ENCODE results near the gene XKR7. TPM values are rescaled to one million over a fixed set of nuclear protein-coding genes. Genes with fewer than 3 reads are reported as not detected.

XKR7 gene
- not detected in 2 replicates for total RNA-seq

GRCh38 chr20:31967830-31968249 lies at the start of gene XKR7:
TSS of gene XKR7 (plus strand) at chr20:31968151. CDS start at chr20:31968176, 25 bp downstream.

GRCh38 chr20:31951530-31952453 lies 16.2 kb upstream of the XKR7 start, which contains the start of gene PDRG1:
TSS of gene PDRG1 (minus strand) at chr20:31952046. CDS start at chr20:31951961, 85 bp downstream.

GRCh38 chr20:32010101-32010500 lies 42.1 kb downstream of the XKR7 start, which contains the start of gene CCM2L:
TSS of gene CCM2L (plus strand) at chr20:32010438. CDS start at chr20:32010455, 17 bp downstream.

GRCh38 chr20:32052090-32052777 lies 84.3 kb downstream of the XKR7 start, which contains the start of gene HCK:
TSS of gene HCK (plus strand) at chr20:32052242.

Small RNA genes within 50 kb of the gene (small RNA-seq; reads per million reads assigned to genes)
- 0.27 reads per million for gene RNA5SP481
- gene RNA5SP482 = not detected

Other genes with a start within 250 kb of the XKR7 start
- gene BCL2L1, start 245.3 kb upstream of the XKR7 start, total RNA-seq = 77.1 and 98.5 TPM in 2 replicates
- 11.2 and 12.3 TPM in 2 replicates for gene TPX2, start 228.9 kb upstream of the XKR7 start, total RNA-seq
- gene MYLK2, start 148.8 kb upstream of the XKR7 start, total RNA-seq = under 0.01 and 0.12 TPM in 2 replicates
- gene FOXS1, start 122.5 kb upstream of the XKR7 start, total RNA-seq = 0.16 TPM in 1 of 2 replicates, not detected in the other
- 2.1 TPM in 1 of 2 replicates, not detected in the other for gene DUSP15, start 97.6 kb upstream of the XKR7 start, total RNA-seq
- gene TTLL9, start 97.5 kb upstream of the XKR7 start, total RNA-seq = not detected in 2 replicates
- gene PDRG1, start 16.1 kb upstream of the XKR7 start, total RNA-seq = 2.8 and 4.0 TPM in 2 replicates
- gene CCM2L, start 42.3 kb downstream of the XKR7 start, total RNA-seq = not detected in 2 replicates
- gene HCK, start 84.1 kb downstream of the XKR7 start, total RNA-seq = 0.65 TPM in 1 of 2 replicates, not detected in the other
- gene TM9SF4, start 141.6 kb downstream of the XKR7 start, total RNA-seq = 57.3 and 57.8 TPM in 2 replicates
- gene PLAGL2, start 239.6 kb downstream of the XKR7 start, total RNA-seq = 4.4 and 4.9 TPM in 2 replicates
- 44.9 and 51.1 TPM in 2 replicates for gene POFUT1, start 239.7 kb downstream of the XKR7 start, total RNA-seq